Epithelial cell of prostate (primary cell): Measurements from ENCODE around the gene CHIC1.
"Not testable (repeated sequence)": the region's sequence is repeated elsewhere in the genome, so short reads cannot be mapped to it uniquely, and the experiment has no call there.

Source experiments
- DNase-seq: peaks from one replicate; pipeline ENCODE4 v3.0.0-alpha.2; 2011; ENCODE audit warnings: low read depth, low spot score
- H3K27ac ChIP-seq: fragments of 450-650 bp; 2 replicates; pipeline ENCODE4 v1.5.1; 2017; ENCODE audit warnings: mild to moderate bottlenecking

CHIC1 gene

DNA sequence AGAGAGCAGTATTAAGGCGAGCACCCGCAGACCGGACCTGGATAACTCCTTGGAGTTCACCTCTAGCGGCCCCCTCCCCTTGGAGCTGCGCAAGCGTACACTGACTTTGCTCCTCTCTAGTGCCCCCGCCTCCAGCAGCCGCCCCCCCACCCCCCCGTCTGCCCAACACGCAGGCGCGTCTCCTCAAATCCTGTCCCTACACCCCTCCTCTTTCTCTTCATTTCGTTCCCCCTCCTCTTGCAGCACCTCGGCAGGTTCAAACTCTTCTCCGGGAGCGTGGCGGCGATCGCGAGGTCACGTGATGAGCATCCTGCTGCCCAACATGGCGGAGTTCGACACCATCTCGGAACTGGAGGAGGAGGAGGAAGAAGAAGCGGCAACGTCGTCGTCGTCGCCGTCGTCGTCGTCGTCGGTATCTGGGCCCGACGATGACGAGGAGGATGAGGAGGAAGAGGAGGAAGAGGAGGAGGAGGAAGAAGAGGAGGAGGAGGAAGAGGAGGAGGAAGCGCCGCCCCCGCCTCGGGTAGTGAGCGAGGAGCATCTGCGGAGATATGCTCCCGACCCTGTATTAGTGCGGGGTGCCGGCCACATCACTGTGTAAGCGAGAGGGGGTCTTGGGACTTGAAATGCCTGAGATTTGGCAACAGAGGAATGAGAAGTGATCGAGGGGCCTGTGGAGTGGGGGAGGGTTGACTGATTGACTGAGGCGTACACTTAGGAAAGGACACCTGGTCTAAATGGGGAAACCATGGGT, at the start of gene CHIC1:
Gene CHIC1 (plus strand): TSS at position 214 of the 754 bp plus-strand sequence. CDS start 88 bp downstream, at position 302.
- no peak for DNase-seq
- peak within 1 kb of the TSS; percentile 48 for H3K27ac ChIP-seq

DNA sequence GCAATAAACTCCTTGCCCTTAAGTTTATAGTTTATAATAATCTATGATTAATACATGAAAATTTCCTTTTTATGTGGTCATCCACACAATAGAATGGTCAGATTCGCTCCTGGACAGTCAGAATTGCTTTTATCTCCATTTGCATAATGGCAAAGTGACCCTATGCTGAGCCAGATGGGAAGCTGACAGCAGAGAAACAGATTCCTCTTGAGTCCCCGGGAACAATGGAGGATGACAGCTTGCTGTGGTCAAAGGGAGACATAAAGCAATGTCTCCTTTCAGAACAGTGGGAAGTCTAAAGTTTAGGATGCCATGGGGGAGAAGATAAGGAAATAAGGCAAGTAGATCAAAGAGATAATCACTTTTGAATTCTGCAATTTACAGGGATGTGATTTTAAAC, 40.2 kb upstream of the CHIC1 start:
- not testable (repeated sequence) for H3K27ac ChIP-seq, DNase-seq

GRCh38 chrX:73524906-73525305, 38.1 kb upstream of the CHIC1 start:
- no peak overlapping the region for H3K27ac ChIP-seq
- no peak for DNase-seq

- no peak overlapping the region for H3K27ac ChIP-seq
- DNase-seq, result no peak
Measured at GRCh38 chrX:73525928-73526690, 36.9 kb upstream of the CHIC1 start.

- not testable (repeated sequence) for DNase-seq, H3K27ac ChIP-seq
Measured at GRCh38 chrX:73531655-73532054, 31.3 kb upstream of the CHIC1 start.

- H3K27ac ChIP-seq, result no peak overlapping the region
- DNase-seq, result no peak
Measured at GRCh38 chrX:73556159-73556558, 6.8 kb upstream of the CHIC1 start.

GRCh38 chrX:73561801-73562200, 1.2 kb upstream of the CHIC1 start:
- no peak for DNase-seq
- no peak overlapping the region for H3K27ac ChIP-seq

GRCh38 chrX:73562458-73562857, 539 bp upstream of the CHIC1 start:
- H3K27ac ChIP-seq, result peak overlapping the region; percentile 48
- DNase-seq, result no peak

GRCh38 chrX:73563738-73564068, 706 bp downstream of the CHIC1 start:
- H3K27ac ChIP-seq, result peak overlapping the region; percentile 48
- DNase-seq, result no peak

DNA sequence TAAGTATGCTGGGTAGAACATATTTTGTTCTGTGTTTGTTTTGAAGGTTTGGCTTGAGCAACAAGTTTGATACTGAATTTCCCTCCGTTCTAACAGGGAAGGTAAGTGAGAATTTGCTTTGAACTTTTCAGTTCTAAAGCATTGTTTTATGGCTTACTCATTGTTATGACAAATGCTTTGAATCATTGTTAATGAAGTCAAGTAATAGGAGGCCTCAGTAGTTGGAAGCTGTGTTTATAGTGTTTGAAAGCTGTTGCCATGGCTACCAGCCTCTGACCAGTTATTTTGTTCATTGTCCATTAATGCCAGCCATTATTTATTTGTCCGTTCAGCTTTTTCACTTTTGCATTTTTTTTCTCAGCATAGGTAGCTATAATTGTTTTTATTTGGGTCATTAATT, 14.4 kb downstream of the CHIC1 start:
- DNase-seq, result peak; percentile 45
- no peak overlapping the region for H3K27ac ChIP-seq

- H3K27ac ChIP-seq, result no peak overlapping the region
- no peak for DNase-seq
Measured at GRCh38 chrX:73581002-73581628, 18.1 kb downstream of the CHIC1 start.

GRCh38 chrX:73597758-73598157, 34.8 kb downstream of the CHIC1 start:
- not testable (repeated sequence) for H3K27ac ChIP-seq, DNase-seq

GRCh38 chrX:73615022-73615421, 52.0 kb downstream of the CHIC1 start:
- no peak overlapping the region for H3K27ac ChIP-seq
- no peak for DNase-seq

GRCh38 chrX:73641669-73642068, 78.7 kb downstream of the CHIC1 start:
- not testable (repeated sequence) for DNase-seq, H3K27ac ChIP-seq

DNA sequence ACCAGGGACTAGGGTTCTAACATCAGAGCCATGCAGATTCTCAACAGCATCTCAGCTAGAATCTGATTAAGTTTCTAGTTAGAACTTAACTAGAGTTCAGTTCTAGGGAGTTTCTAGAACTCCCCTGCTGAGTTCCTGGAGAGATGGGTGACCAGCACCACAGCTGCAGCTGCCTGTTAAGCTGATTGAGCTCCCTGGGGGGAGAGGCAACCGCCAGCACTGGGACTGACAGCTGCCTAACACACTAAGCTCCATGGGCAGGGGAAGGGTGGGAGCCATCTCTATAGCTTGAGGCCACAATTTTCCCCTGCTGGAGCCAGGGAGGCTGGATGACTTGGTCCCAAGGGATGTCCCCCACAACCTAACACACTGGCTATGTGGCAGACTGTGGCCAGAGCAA, 84.2 kb downstream of the CHIC1 start:
- DNase-seq, result no peak
- no peak overlapping the region for H3K27ac ChIP-seq

DNA sequence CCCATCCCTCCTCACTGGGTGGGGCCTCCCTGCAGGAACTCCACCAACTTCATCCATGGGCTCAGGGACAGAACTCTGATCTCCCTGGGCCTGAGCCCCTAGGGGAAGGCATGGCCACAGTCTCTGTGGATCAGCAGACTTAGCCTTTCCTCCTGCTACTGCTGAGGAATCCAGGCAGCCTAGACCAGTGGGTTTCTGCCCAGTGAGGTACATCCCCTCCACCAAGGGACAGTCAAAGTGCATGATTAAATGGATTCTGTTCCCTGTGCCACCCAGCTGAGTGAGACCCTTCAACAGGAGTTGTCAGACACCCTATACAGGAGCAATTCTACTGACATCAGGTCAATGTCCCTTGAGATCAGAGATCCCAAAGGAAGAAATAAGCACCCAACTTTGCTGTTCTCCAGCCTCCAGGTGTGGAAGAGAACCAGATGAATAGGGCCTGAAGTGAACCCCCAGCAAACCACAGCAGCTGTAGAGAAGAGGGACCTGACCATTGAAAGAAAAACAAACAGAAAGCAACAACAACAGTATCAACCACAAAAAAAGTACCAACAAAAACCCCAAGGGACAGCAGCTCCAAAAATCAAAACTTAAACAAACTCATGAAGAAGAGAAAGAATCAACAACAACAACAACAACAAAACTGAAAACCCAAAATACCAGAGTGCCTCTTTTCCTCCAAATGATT, 84.8 kb downstream of the CHIC1 start:
- DNase-seq, result no peak
- no peak overlapping the region for H3K27ac ChIP-seq

GRCh38 chrX:73661322-73661721, 98.3 kb downstream of the CHIC1 start:
- not testable (repeated sequence) for H3K27ac ChIP-seq, DNase-seq

DNA sequence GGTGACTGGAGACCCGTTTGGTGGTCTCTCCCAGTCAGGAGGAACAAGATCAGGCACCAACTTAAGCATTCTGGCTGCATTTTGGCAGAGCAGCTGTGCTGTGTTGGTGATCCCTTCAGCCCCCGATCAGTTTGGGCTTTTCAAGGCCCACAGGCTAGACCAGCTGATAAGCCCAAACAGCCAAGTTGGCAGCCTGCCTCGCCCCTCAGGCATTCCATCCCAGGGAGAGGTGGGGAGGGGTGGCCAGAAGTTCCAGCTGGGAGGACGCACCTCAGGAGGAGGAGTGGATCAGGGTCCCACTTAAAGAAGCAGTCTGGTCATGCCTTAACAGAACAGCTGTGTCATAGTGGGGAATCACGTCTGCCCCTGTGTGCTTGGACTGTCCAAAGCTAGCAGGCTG, 105.8 kb downstream of the CHIC1 start:
- H3K27ac ChIP-seq, result no peak overlapping the region
- DNase-seq, result no peak

DNA sequence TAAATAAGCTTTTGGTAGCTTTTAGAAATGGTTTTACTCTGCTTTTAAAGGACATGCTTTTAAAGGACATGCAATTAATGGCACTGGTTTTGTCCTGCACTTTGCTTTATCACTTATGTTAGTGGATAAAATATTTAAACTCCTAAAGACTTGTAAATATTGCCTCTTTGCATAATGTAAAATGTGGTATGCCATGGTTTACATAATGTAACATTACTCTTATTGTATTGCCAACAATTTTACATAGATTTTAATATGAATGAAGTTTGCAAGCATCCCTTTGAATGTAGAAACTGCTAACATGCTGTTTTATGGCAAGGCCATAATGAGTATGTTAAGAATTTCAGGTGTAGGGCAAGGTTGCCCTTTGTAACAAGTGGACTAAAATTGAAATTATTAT, 118.4 kb downstream of the CHIC1 start:
- no peak overlapping the region for H3K27ac ChIP-seq
- no peak for DNase-seq

DNA sequence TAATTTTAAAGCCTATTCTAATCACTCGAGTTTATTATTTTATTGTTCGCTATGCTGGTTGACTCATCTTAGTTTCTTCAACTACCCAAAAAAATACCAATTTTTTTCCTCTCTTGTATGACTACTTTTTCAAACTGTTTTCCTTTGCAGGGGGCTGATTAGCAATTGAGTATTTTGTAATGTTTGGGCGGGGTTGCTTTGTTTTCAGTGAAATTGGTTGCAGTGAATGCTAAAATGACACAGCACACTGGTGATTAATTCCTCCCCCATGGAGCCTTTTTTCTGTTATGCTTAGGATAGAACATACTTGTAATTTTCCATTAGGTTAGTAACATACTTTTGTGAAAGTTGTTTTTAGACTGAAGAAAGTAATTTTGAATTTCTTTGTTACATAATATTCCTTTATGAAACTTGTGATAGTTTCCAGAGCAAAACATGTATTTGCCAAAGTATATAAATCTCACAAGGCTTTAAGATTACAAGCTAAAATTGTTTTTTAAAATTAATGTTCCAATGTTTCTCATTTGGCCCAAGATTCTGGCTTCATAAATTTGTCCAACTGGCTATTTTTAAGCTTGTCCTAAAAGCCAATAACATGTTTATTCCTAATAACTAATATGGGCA, 120.4 kb downstream of the CHIC1 start:
- no peak overlapping the region for H3K27ac ChIP-seq
- no peak for DNase-seq
